Naive thymus-derived CD4-positive, alpha-beta T cell (primary cell): ENCODE measurements around the gene FAM13A. TPM values are rescaled to one million over a fixed set of nuclear protein-coding genes. Genes with fewer than 3 reads are reported as not detected.
A peak's percentile ranks its signal among the peaks of the same experiment; 100 is the strongest.

Experiments
- ATAC-seq: fragments of 150-1000 bp; cut with Tn5 transposase; 2 replicates; pipeline ENCODE4 v1.10.0; 2021; ENCODE audit warnings: mild to moderate bottlenecking, moderate library complexity
- CTCF ChIA-PET: fragments of 350-600 bp; sonication (Branson Sonifier 250); formaldehyde crosslinking; loops from one replicate; lab custom pipeline; 2021; ENCODE audit warnings: antibody characterized with exemption; lab: Charles Lee
- POLR2A ChIA-PET: fragments of 350-600 bp; sonication (Branson Sonifier 250); formaldehyde crosslinking; loops from one replicate; lab custom pipeline; 2021; ENCODE audit warnings: antibody characterized with exemption, inconsistent platforms; lab: Charles Lee
- DNase-seq, 9 donors: peaks; one replicate each; pipeline versions ENCODE4 v3.0.0 to v3.0.0-alpha.2; 2020 to 2022; ENCODE audit warnings: mixed read lengths in 1 of 9
- H3K27ac ChIP-seq: one replicate; pipeline ENCODE4 v1.7.0; 2013; ENCODE audit warnings: mild to moderate bottlenecking, low read depth, low read length, moderate library complexity
- H3K27me3 ChIP-seq, 2 donors: one replicate each; pipeline ENCODE4 v1.7.0; 2013; ENCODE audit warnings: low read length in 2 of 2, mild to moderate bottlenecking in 2 of 2, moderate library complexity in 2 of 2; ENCODE audit not compliant: control insufficient read depth in 2 of 2, insufficient read depth in 2 of 2
- H3K36me3 ChIP-seq, 3 experiments: 1 replicate in 2 of 3; 2 replicates in 1 of 3; pipeline ENCODE4 v1.7.0; 2013; ENCODE audit warnings: low read length in 3 of 3, mild to moderate bottlenecking in 3 of 3, moderate library complexity in 1 of 3; ENCODE audit not compliant: insufficient read depth in 3 of 3, control insufficient read depth in 2 of 3
- H3K4me1 ChIP-seq, 2 donors: one replicate each; pipeline ENCODE4 v1.7.0; 2013; ENCODE audit warnings: low read length in 2 of 2, mild to moderate bottlenecking in 2 of 2, moderate library complexity in 1 of 2; ENCODE audit not compliant: control insufficient read depth in 2 of 2, insufficient read depth in 2 of 2
- H3K4me3 ChIP-seq: 2 replicates; pipeline ENCODE4 v1.7.0; 2013; ENCODE audit warnings: mild to moderate bottlenecking, low read length
- H3K9me3 ChIP-seq, 3 experiments: 1 replicate in 2 of 3; 2 replicates in 1 of 3; pipeline ENCODE4 v1.7.0; 2013; ENCODE audit warnings: low read length in 3 of 3; ENCODE audit not compliant: control insufficient read depth in 2 of 3
- H3K27ac Mint-ChIP-seq, 9 donors: one replicate each; pipeline ENCODE4 v1.8.0; 2020 to 2022; ENCODE audit warnings: mixed read lengths in 9 of 9, mild to moderate bottlenecking in 8 of 9, moderate library complexity in 5 of 9, inconsistent platforms in 2 of 9
- H3K27me3 Mint-ChIP-seq, 5 donors: one replicate each; pipeline ENCODE4 v1.8.0; 2021 to 2022; ENCODE audit warnings: mixed read lengths in 5 of 5, mild to moderate bottlenecking in 1 of 5
- H3K36me3 Mint-ChIP-seq, 5 donors: one replicate each; pipeline ENCODE4 v1.8.0; 2020 to 2022; ENCODE audit warnings: mixed read lengths in 5 of 5, mild to moderate bottlenecking in 3 of 5, inconsistent platforms in 1 of 5
- H3K4me1 Mint-ChIP-seq, 7 donors: one replicate each; pipeline ENCODE4 v1.8.0; 2020 to 2022; ENCODE audit warnings: mixed read lengths in 7 of 7, mild to moderate bottlenecking in 3 of 7, inconsistent platforms in 1 of 7
- H3K4me3 Mint-ChIP-seq, 10 donors: one replicate each; pipeline ENCODE4 v1.8.0; 2020 to 2022; ENCODE audit warnings: mild to moderate bottlenecking in 10 of 10, mixed read lengths in 10 of 10, moderate library complexity in 6 of 10, inconsistent platforms in 2 of 10
- H3K9me3 Mint-ChIP-seq, 11 donors: one replicate each; pipeline ENCODE4 v1.8.0; 2020 to 2022; ENCODE audit warnings: mixed read lengths in 11 of 11, mild to moderate bottlenecking in 4 of 11, inconsistent platforms in 1 of 11, moderate library complexity in 1 of 11
- intact Hi-C, 2 donors: fragments of 100-400 bp; cut with micrococcal nuclease; formaldehyde crosslinking; loops; one replicate each; pipeline ENCODE4 v1.15.1; 2023
- polyA plus RNA-seq, 2 donors: library from polyadenylated mRNA; unstranded; fragments of 300-500 nt; fragmentation: Illumina TruSeq; gene quantifications; one replicate each; pipeline ENCODE4 v1.2.3, GENCODE V29; 2021
- total RNA-seq, 6 experiments: library from RNA in 5 of 6; stranded (reverse) in 5 of 6; gene quantifications; 1 replicate in 5 of 6; 2 replicates in 1 of 6; pipeline ENCODE4 v1.2.3 and lab custom pipeline; 2021 to 2026

FAM13A gene
- total and polyA plus RNA-seq, 7 experiments from 2014 or later, result 4.5 to 60.4 (median 10.2) TPM

- Histone ChIP-seq H3K4me1 (no peaks in the 10 kb centered on the region), H3K27ac (no peak overlapping the region), H3K4me3 (no peak overlapping the region), H3K27me3 (no peaks in the 10 kb centered on the region), H3K36me3 (peaks cover 0 to 54% (median 0%) of the 10 kb centered on the region in 3 experiments), H3K9me3 (no peaks in the 10 kb centered on the region)
- Mint-ChIP-seq H3K36me3 (peaks cover 0 to 60% (median 42%) of the 10 kb centered on the region in 5 donors), H3K4me1 (peaks cover 0 to 6% (median 0%) of the 10 kb centered on the region in 7 donors), H3K9me3 (no peaks in the 10 kb centered on the region), H3K27ac (peak overlapping the region in 2 of 9 donors; percentile 13 to 60), H3K4me3 (no peak overlapping the region), H3K27me3 (no peaks in the 10 kb centered on the region)
- ChIA-PET CTCF (interaction anchor here (0.6 kb wide), 2 partner anchors 413 to 522 kb away, joined by 3 to 6 read pairs; no protein-coding TSS in a partner anchor), POLR2A (interaction anchor here (0.6 kb wide), 1 partner anchor 131 kb away, joined by 9 read pairs; no protein-coding TSS in a partner anchor)
- no peak for ATAC-seq
- DNase-seq, result no peak
- intact Hi-C loops, result no loop called here
Observed at GRCh38 chr4:88745581-88746163, 311.3 kb downstream of the FAM13A start.

- intact Hi-C loops, result no loop called here
- H3K27ac Mint-ChIP-seq, result peak overlapping the region in 3 of 9 donors; percentile 13 to 60 (median 45)
- Histone ChIP-seq H3K36me3 (peaks cover 0 to 49% (median 0%) of the 10 kb centered on the region in 3 experiments), H3K27ac (no peak overlapping the region), H3K4me3 (no peak overlapping the region), H3K27me3 (no peaks in the 10 kb centered on the region), H3K9me3 (no peaks in the 10 kb centered on the region), H3K4me1 (no peaks in the 10 kb centered on the region)
- H3K4me3 Mint-ChIP-seq, result no peak overlapping the region
- CTCF ChIA-PET, result interaction anchor here (0.6 kb wide), 2 partner anchors 413 to 521 kb away, joined by 3 to 6 read pairs; no protein-coding TSS in a partner anchor
- no peak for DNase-seq
- ATAC-seq, result no peak
- no peaks in the 10 kb centered on the region for H3K9me3 Mint-ChIP-seq
- H3K4me1 Mint-ChIP-seq, result peaks cover 0 to 11% (median 1%) of the 10 kb centered on the region in 7 donors
- POLR2A ChIA-PET, result interaction anchor here (0.6 kb wide), 1 partner anchor 131 kb away, joined by 9 read pairs; no protein-coding TSS in a partner anchor
- no peaks in the 10 kb centered on the region for H3K27me3 Mint-ChIP-seq
- peaks cover 0 to 59% (median 41%) of the 10 kb centered on the region in 5 donors for H3K36me3 Mint-ChIP-seq
Observed at GRCh38 chr4:88745175-88745574, 311.8 kb downstream of the FAM13A start.

GRCh38 chr4:88744609-88745008, 312.4 kb downstream of the FAM13A start:
- Mint-ChIP-seq H3K27ac (peak overlapping the region in 3 of 9 donors; percentile 45 to 75 (median 60)), H3K9me3 (no peaks in the 10 kb centered on the region), H3K36me3 (peaks cover 0 to 60% (median 37%) of the 10 kb centered on the region in 5 donors), H3K27me3 (no peaks in the 10 kb centered on the region), H3K4me1 (peaks cover 0 to 16% (median 7%) of the 10 kb centered on the region in 7 donors), H3K4me3 (no peak overlapping the region)
- Histone ChIP-seq H3K36me3 (peaks cover 0 to 43% (median 0%) of the 10 kb centered on the region in 3 experiments), H3K4me1 (no peaks in the 10 kb centered on the region), H3K27me3 (no peaks in the 10 kb centered on the region), H3K9me3 (no peaks in the 10 kb centered on the region), H3K27ac (no peak overlapping the region), H3K4me3 (no peak overlapping the region)
- DNase-seq, result no peak
- intact Hi-C loops, result no loop called here
- POLR2A ChIA-PET, result no interaction called here
- CTCF ChIA-PET, result no interaction called here
- no peak for ATAC-seq

DNA sequence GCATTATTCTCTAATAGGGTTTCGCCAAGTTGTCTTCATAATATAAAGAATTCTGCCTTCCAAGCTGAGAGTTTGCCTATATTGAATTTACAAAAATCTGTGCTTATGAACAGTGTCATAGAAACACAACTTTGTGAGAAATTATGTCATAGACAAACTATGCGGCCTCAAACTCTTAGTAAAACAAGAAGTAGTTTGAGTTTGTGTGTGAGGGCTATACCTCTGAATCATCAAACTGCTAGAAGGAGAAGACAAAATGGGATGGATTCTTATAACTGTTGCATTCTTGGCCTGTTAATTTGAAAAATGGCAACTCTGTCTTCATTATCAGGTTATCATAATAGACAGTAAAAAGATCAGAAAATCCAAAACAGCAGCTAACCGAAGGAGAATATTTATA, 313.3 kb downstream of the FAM13A start:
- peaks cover 0 to 24% (median 11%) of the 10 kb centered on the region in 7 donors for H3K4me1 Mint-ChIP-seq
- Histone ChIP-seq H3K27ac (no peak overlapping the region), H3K4me1 (peaks cover 0 to 4% of the 10 kb centered on the region in 2 donors), H3K4me3 (no peak overlapping the region), H3K27me3 (no peaks in the 10 kb centered on the region), H3K9me3 (no peaks in the 10 kb centered on the region), H3K36me3 (peaks cover 0 to 37% (median 0%) of the 10 kb centered on the region in 3 experiments)
- POLR2A ChIA-PET, result no interaction called here
- ATAC-seq (no peak), DNase-seq (no peak)
- intact Hi-C loops, result no loop called here
- no peaks in the 10 kb centered on the region for H3K9me3 Mint-ChIP-seq
- no peaks in the 10 kb centered on the region for H3K27me3 Mint-ChIP-seq
- CTCF ChIA-PET, result no interaction called here
- H3K36me3 Mint-ChIP-seq, result peaks cover 0 to 57% (median 31%) of the 10 kb centered on the region in 5 donors
- H3K4me3 Mint-ChIP-seq, result no peak overlapping the region
- H3K27ac Mint-ChIP-seq, result no peak overlapping the region

GRCh38 chr4:88742561-88742960, 314.4 kb downstream of the FAM13A start:
- H3K27me3 ChIP-seq, result no peaks in the 10 kb centered on the region
- CTCF ChIA-PET, result interaction anchor here (0.6 kb wide), 1 partner anchor 752 kb away, joined by 3 read pairs; no protein-coding TSS in a partner anchor

DNA sequence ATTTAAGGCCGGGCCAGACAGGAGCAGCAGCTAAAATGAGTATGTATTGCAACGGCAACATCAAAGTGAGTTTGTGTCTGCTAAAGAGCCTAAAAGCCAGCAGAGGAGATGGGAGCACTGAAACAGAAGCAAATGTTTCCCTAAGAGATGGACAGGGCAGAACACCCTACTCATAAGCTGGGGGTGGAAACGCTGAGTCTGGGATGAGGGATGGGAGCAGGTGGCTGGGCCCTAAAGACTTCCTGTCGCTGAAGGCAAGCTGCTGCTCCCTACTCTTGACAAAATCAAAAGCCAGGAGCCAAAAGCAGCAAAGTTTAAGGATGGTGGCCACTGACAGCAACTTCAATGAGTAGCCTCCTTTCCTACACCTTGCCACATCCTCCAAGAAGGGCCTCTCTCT, 318.8 kb downstream of the FAM13A start:
- H3K27me3 Mint-ChIP-seq, result no peaks in the 10 kb centered on the region
- Histone ChIP-seq H3K4me3 (no peak overlapping the region), H3K36me3 (peaks cover 0 to 5% (median 0%) of the 10 kb centered on the region in 3 experiments), H3K27ac (peak overlapping the region; percentile 48), H3K4me1 (peaks cover 0 to 19% of the 10 kb centered on the region in 2 donors), H3K27me3 (no peaks in the 10 kb centered on the region), H3K9me3 (no peaks in the 10 kb centered on the region)
- peaks cover 9 to 49% (median 37%) of the 10 kb centered on the region in 7 donors for H3K4me1 Mint-ChIP-seq
- H3K4me3 Mint-ChIP-seq, result peak overlapping the region in 9 of 10 donors; percentile 31 to 85 (median 76)
- POLR2A ChIA-PET, result interaction anchor here (1.1 kb wide), 1 partner anchor 12 kb away, joined by 3 read pairs; no protein-coding TSS in a partner anchor
- peak overlapping the region in 8 of 9 donors; percentile 69 to 89 (median 85) for H3K27ac Mint-ChIP-seq
- H3K9me3 Mint-ChIP-seq, result no peaks in the 10 kb centered on the region
- CTCF ChIA-PET, result interaction anchor here (0.5 kb wide), 1 partner anchor 20 kb away, joined by 4 read pairs; no protein-coding TSS in a partner anchor
- ATAC-seq, result no peak
- DNase-seq, result peak in 1 of 9 donors; percentile 20
- peaks cover 0 to 53% (median 8%) of the 10 kb centered on the region in 5 donors for H3K36me3 Mint-ChIP-seq
- intact Hi-C loops, result loop anchor here in 1 of 2 donors (2.0 to 5.0 kb wide), 2 partner anchors 41 to 199 kb away; partner anchors contain the start of gene NAP1L5

More at GRCh38 chr4:88742561-88742960, 314.4 kb downstream of the FAM13A start:
- Histone ChIP-seq H3K9me3 (no peaks in the 10 kb centered on the region), H3K4me3 (no peak overlapping the region), H3K4me1 (peaks cover 0 to 13% of the 10 kb centered on the region in 2 donors), H3K27ac (no peak overlapping the region), H3K36me3 (peaks cover 0 to 30% (median 0%) of the 10 kb centered on the region in 3 experiments)
- DNase-seq (no peak), ATAC-seq (no peak)
- H3K9me3 Mint-ChIP-seq, result no peaks in the 10 kb centered on the region
- peaks cover 7 to 36% (median 22%) of the 10 kb centered on the region in 7 donors for H3K4me1 Mint-ChIP-seq
- intact Hi-C loops, result no loop called here
- H3K4me3 Mint-ChIP-seq, result no peak overlapping the region
- H3K27me3 Mint-ChIP-seq, result no peaks in the 10 kb centered on the region
- peaks cover 0 to 59% (median 22%) of the 10 kb centered on the region in 5 donors for H3K36me3 Mint-ChIP-seq
- POLR2A ChIA-PET, result no interaction called here
- peak overlapping the region in 1 of 9 donors; percentile 55 for H3K27ac Mint-ChIP-seq
